AG04450 (cell line): ENCODE results near the gene B4GALT4. TPM values are rescaled to one million over a fixed set of nuclear protein-coding genes. Genes with fewer than 3 reads are reported as not detected.

ENCODE experiments used
- CTCF ChIA-PET: fragments of 300-600, 350-600 bp; formaldehyde crosslinking; extraction: SDS; loops from one replicate; lab custom pipeline; 2022; ENCODE audit warnings: antibody characterized with exemption, inconsistent platforms; lab: Charles Lee
- POLR2A ChIA-PET: fragments of 350-600 bp; formaldehyde crosslinking; extraction: SDS; loops from one replicate; lab custom pipeline; 2021; ENCODE audit warnings: antibody characterized with exemption, inconsistent platforms; lab: Yijun Ruan, JAX
- DNase-seq: peaks from one replicate; pipeline ENCODE4 v3.0.0-alpha.2; 2011; ENCODE audit warnings: low read depth, low spot score
- H3K27ac ChIP-seq: one replicate; pipeline ENCODE4 v1.5.1; 2012; ENCODE audit warnings: low read depth, low read length, control low read depth
- H3K27me3 ChIP-seq: one replicate; pipeline ENCODE4 v1.6.0; 2012; ENCODE audit warnings: low read length; ENCODE audit not compliant: control insufficient read depth, insufficient read depth
- H3K4me3 ChIP-seq: 2 replicates; pipeline ENCODE4 v1.5.1; 2011; ENCODE audit warnings: mild to moderate bottlenecking, low read depth, low read length, control low read depth
- H3K9me3 ChIP-seq: 2 replicates; pipeline ENCODE4 v1.5.1; 2012; ENCODE audit warnings: low read length; ENCODE audit not compliant: control insufficient read depth, insufficient read depth
- polyA plus RNA-seq: library from polyadenylated mRNA; depleted of rRNA; stranded (reverse); fragments of >200 nt; gene quantifications from 2 replicates; pipeline ENCODE4 v1.2.3, GENCODE V29; 2011
- TF ChIP-seq, protein P1 (sequence below): IDR thresholded peaks from 2 replicates; pipeline ENCODE4 v1.5.1; 2011; ENCODE audit warnings: low read depth, low read length, control low read depth, inconsistent platforms

The B4GALT4 gene
- polyA plus RNA-seq, 1 experiment: 32.6 TPM

DNA sequence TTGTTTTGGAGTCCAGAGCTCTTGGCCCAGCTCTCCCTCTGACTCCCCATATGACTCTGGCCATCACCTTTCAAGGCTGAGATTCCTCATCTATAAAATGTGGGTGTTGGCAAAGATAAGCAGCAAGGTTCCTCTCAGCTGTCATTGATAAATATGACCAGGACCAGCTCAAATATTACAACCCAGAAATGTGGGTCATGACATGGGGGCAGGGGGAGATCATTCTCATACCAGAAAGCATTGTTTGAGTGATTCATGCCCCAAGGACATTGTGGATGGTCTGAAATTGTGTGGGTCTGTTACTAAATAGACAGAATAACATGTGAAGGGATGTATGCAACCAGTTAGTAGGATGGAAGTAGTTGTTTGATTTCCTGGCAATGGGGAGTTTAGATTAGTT lies 53.4 kb downstream of the B4GALT4 start:
- H3K27me3 ChIP-seq: no peaks in the 10 kb centered on the region
- CTCF ChIA-PET: interaction anchor here (1.5 to 1.8 kb wide), 2 partner anchors 40 to 54 kb away, joined by 3 to 8 read pairs; partner anchors contain the start of gene B4GALT4
- TF ChIP-seq, protein P1, sequence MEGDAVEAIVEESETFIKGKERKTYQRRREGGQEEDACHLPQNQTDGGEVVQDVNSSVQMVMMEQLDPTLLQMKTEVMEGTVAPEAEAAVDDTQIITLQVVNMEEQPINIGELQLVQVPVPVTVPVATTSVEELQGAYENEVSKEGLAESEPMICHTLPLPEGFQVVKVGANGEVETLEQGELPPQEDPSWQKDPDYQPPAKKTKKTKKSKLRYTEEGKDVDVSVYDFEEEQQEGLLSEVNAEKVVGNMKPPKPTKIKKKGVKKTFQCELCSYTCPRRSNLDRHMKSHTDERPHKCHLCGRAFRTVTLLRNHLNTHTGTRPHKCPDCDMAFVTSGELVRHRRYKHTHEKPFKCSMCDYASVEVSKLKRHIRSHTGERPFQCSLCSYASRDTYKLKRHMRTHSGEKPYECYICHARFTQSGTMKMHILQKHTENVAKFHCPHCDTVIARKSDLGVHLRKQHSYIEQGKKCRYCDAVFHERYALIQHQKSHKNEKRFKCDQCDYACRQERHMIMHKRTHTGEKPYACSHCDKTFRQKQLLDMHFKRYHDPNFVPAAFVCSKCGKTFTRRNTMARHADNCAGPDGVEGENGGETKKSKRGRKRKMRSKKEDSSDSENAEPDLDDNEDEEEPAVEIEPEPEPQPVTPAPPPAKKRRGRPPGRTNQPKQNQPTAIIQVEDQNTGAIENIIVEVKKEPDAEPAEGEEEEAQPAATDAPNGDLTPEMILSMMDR: no peak
- H3K27ac ChIP-seq: no peak overlapping the region
- POLR2A ChIA-PET: no interaction called here
- DNase-seq: no peak
- no peaks in the 10 kb centered on the region for H3K9me3 ChIP-seq
- H3K4me3 ChIP-seq: no peak overlapping the region

DNA sequence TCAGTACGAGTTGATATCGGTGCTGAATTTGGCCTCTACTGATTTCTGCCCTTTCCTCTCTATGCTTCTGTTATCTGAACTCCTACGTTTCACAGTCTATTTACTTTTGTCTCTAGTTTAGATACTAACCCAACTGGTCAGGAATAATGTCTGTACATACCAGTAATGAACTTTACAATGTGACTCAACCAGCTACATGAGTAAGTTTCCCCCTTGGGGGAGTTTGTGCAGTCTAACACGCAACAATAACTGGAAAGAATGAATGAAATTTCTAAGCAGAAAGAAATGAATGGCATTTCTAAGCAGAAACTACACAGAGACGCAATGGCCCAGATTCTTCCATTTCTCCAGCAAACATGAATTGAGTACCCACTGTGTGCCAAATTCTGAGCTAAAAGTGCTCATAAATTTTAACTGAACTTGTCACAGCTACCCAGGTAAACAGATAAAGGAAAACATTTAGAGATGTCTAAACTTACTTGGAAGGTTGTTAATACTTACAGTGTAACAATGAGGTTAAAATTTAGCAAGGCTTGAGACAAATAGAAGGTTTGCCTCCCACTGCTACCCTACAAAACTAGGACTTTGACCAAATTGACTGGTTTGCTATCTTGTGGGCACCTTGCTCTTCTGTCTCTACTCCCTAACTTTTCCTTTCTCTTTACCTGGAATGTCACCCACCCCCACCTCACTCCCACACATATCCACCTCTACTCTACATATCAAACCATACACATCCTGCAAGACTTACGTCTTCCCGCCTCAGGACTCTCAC lies 55.7 kb downstream of the B4GALT4 start:
- no peaks in the 10 kb centered on the region for H3K27me3 ChIP-seq
- ChIA-PET POLR2A (interaction anchor here (1.2 kb wide), 1 partner anchor 56 kb away, joined by 7 read pairs; the partner anchor contains the start of gene B4GALT4), CTCF (interaction anchor here (1.5 kb wide), 1 partner anchor 168 kb away, joined by 3 read pairs; no protein-coding TSS in a partner anchor)
- no peak overlapping the region for H3K4me3 ChIP-seq
- TF ChIP-seq, protein P1: no peak
- no peaks in the 10 kb centered on the region for H3K9me3 ChIP-seq
- DNase-seq: peak; percentile 62
- H3K27ac ChIP-seq: peak overlapping the region; percentile 42

DNA sequence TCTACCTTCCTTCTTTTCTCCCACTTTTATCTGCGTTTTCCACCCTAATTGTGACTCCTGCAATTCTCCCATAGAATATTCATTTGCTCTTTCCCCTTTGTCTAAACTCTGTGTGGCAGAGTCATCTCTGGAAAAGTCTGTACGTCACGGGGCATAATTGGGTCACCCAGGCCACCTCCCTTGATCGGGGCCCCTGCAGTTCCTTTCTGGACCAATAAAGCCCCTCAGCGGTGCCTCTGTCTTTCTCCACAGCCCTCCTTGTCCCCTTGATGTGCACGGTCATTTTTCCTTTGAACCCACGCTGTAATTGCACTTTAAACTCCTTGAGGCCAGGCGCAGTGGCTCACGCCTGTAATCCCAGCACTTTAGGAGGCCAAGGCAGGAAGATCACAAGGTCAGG lies 56.6 kb downstream of the B4GALT4 start:
- TF ChIP-seq, protein P1: no peak
- ChIA-PET CTCF (no interaction called here), POLR2A (interaction anchor here (1.2 kb wide), 1 partner anchor 57 kb away, joined by 7 read pairs; the partner anchor contains the start of gene B4GALT4)
- Histone ChIP-seq H3K27me3 (no peaks in the 10 kb centered on the region), H3K4me3 (no peak overlapping the region), H3K27ac (no peak overlapping the region), H3K9me3 (no peaks in the 10 kb centered on the region)
- DNase-seq: no peak

DNA sequence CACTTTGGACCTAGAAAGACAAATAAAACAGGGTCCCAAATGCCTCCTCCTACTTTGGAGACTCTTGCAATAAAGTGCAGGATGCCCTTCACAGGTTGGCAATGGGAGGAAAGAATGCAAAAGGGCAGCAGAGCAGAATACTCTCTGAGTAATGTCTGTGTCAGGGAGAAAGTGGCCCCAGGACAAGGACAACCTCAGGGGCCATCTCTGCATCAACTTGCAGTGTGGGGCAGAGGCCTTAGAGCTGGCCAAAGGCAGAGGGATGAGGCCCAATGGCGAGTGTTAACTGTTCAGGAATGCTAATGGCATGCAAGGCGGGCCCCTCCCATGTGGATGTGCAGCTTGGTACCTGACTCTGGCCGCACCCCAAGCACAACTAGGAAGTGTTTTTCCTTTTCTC lies 58.9 kb downstream of the B4GALT4 start:
- Histone ChIP-seq H3K4me3 (no peak overlapping the region), H3K9me3 (no peaks in the 10 kb centered on the region), H3K27me3 (no peaks in the 10 kb centered on the region), H3K27ac (no peak overlapping the region)
- no peak for DNase-seq
- CTCF ChIA-PET: no interaction called here
- TF ChIP-seq, protein P1: no peak
- POLR2A ChIA-PET: no interaction called here

DNA sequence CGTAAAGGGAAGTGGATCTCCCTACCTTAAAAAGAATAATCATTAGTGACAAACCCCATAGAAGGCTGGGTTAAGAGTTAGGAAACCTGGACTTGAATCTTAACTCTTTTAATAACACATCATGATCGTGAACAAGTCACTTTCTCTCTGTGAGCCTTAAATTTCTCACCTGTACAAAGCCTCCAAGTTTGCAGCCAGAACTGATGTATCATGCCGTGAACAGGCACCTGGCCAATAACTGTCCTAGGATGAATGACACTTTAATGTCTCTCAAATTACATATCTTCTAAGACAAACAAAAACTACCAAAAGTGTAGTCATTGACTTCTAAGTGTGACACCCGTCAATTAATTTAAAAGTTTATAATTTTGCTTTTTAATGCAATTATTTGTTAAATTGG lies 63.4 kb downstream of the B4GALT4 start:
- CTCF ChIA-PET: no interaction called here
- TF ChIP-seq, protein P1: no peak
- no peak for DNase-seq
- Histone ChIP-seq H3K9me3 (no peaks in the 10 kb centered on the region), H3K27me3 (no peaks in the 10 kb centered on the region), H3K27ac (no peak overlapping the region), H3K4me3 (no peak overlapping the region)
- POLR2A ChIA-PET: no interaction called here
